HepG2 (cell line): ENCODE results near the gene POU2F1.

Experiments
- POLR2A ChIP-seq, 2 experiments: IDR thresholded peaks; 2 replicates each; pipeline ENCODE4 v1.6.1; 2011; ENCODE audit warnings: low read depth in 2 of 2, low read length in 2 of 2, mild to moderate bottlenecking in 1 of 2, moderate library complexity in 1 of 2; ENCODE audit not compliant: insufficient read depth in 1 of 2
- YY1 ChIP-seq: IDR thresholded peaks from 2 replicates; pipeline ENCODE4 v1.6.1; 2011; ENCODE audit warnings: low read length, low read depth, moderate library complexity, mild to moderate bottlenecking; ENCODE audit not compliant: insufficient read depth, insufficient replicate concordance
- ZNF142 ChIP-seq: sonication (generic); formaldehyde crosslinking; IDR thresholded peaks from 2 replicates; pipeline ENCODE4 v1.4.0; 2020; ENCODE audit warnings: missing genetic modification reagents

DNA sequence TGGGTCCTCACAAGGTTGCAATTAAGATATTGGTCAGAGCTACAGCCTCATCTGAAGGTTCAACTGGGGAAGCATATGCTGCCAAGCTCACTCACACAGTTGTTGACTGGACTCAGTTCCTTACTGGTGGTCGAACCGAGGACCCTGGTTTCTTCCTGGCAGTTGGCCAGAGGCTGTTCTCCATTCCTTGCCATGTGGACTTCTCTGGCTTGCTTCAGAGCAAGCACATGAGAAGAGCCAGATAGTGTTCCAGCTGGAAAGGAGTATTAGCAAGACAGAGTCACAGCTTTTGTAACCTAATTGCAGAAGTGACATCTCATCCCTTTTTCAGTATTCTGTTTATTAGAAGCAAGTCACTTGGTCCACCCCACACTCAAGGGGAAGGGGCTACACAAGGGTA, 23.6 kb downstream of the POU2F1 start:
- TF ChIP-seq POLR2A (IDR thresholded peaks at IDR 0.05; ENCODE audit: insufficient read depth in 1 of 2, low read depth in 2 of 2, low read length in 2 of 2) = no peak
- no peak for TF ChIP-seq ZNF142 (CRISPR knock-in tag)
- TF ChIP-seq YY1 = no peak
